HG03460 (cell line): ENCODE data around the gene HSF2.

Source experiments
- ATAC-seq: cut with Tn5 transposase; IDR thresholded peaks from one replicate; pipeline ENCODE4 v1.9.1; 2021; ENCODE audit not compliant: unreplicated experiment

HSF2 gene

GRCh38 chr6:122394016-122394415, 5.4 kb upstream of the HSF2 start:
- ATAC-seq, result no peak

- ATAC-seq, result no peak
These were observed 451 bp upstream of the HSF2 start for GRCh38 chr6:122399055-122399347.

- peak; percentile 26 for ATAC-seq
These were observed 634 bp downstream of the HSF2 start for GRCh38 chr6:122400121-122400450.

- no peak for ATAC-seq
These were observed 1.1 kb downstream of the HSF2 start for GRCh38 chr6:122400462-122401089.

- ATAC-seq, result no peak
These were observed 1.7 kb downstream of the HSF2 start for GRCh38 chr6:122401104-122401503.

- no peak for ATAC-seq
These were observed 5.0 kb downstream of the HSF2 start for GRCh38 chr6:122404444-122404843.

- ATAC-seq, result no peak
These were observed 6.0 kb downstream of the HSF2 start for GRCh38 chr6:122405417-122405816.

- no peak for ATAC-seq
These were observed 6.7 kb downstream of the HSF2 start for GRCh38 chr6:122406187-122406586.

GRCh38 chr6:122407712-122408111, 8.3 kb downstream of the HSF2 start:
- no peak for ATAC-seq

- no peak for ATAC-seq
These were observed 8.8 kb downstream of the HSF2 start for GRCh38 chr6:122408240-122408639.

GRCh38 chr6:122408702-122409458, 9.4 kb downstream of the HSF2 start:
- ATAC-seq, result no peak

GRCh38 chr6:122412001-122412400, 12.5 kb downstream of the HSF2 start:
- ATAC-seq, result no peak

GRCh38 chr6:122416825-122417224, 17.4 kb downstream of the HSF2 start:
- ATAC-seq, result no peak

- no peak for ATAC-seq
These were observed 22.6 kb downstream of the HSF2 start for GRCh38 chr6:122422003-122422402.

GRCh38 chr6:122422614-122423267, 23.3 kb downstream of the HSF2 start:
- peak; percentile 85 for ATAC-seq

GRCh38 chr6:122423734-122424133, 24.3 kb downstream of the HSF2 start:
- no peak for ATAC-seq

- ATAC-seq, result no peak
These were observed 27.1 kb downstream of the HSF2 start for GRCh38 chr6:122426597-122426996.

- ATAC-seq, result no peak
These were observed 29.3 kb downstream of the HSF2 start for GRCh38 chr6:122428781-122429180.

- ATAC-seq, result no peak
These were observed 29.9 kb downstream of the HSF2 start for GRCh38 chr6:122429323-122429722.

- ATAC-seq, result no peak
These were observed 32.3 kb downstream of the HSF2 start for GRCh38 chr6:122431780-122432179.

- ATAC-seq, result no peak
These were observed 33.4 kb downstream of the HSF2 start for GRCh38 chr6:122432816-122433215.

- no peak for ATAC-seq
These were observed 39.5 kb downstream of the HSF2 start for GRCh38 chr6:122438975-122439374.

GRCh38 chr6:122445274-122445673, 45.8 kb downstream of the HSF2 start:
- ATAC-seq, result no peak
